GM11168 (cell line): Measurements from ENCODE around the gene MC2R.
"Not testable (repeated sequence)": the region's sequence is repeated elsewhere in the genome, so short reads cannot be mapped to it uniquely, and the experiment has no call there.

Experiments
- in situ Hi-C: fragments of 300-500 bp; cut with MboI; formaldehyde crosslinking; loops from one replicate; pipeline ENCODE4 v1.12.0; 2022; ENCODE audit warnings: low sequenced_read_pairs; ENCODE audit not compliant: unreplicated experiment

Gene MC2R

DNA sequence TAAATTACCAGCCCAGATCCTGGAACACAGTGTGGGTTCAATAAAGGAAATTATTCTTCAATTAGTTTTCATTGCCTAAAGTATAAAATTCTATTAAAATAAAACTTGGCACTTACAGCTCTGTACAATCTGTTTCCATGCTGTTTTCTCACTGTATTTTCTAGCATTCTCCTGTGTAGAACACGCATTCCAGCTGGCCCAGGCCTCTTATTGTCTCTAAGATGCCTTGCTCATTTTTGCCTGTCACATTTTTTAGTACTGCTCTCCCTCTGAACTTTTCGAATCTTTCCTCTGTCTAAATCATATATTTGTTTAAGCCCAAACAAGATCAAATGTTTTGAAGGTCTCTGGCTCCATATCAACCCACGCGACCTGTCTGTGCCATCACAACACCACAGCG lies 20.8 kb downstream of the MC2R start:
- in situ Hi-C loops, result no loop called here

DNA sequence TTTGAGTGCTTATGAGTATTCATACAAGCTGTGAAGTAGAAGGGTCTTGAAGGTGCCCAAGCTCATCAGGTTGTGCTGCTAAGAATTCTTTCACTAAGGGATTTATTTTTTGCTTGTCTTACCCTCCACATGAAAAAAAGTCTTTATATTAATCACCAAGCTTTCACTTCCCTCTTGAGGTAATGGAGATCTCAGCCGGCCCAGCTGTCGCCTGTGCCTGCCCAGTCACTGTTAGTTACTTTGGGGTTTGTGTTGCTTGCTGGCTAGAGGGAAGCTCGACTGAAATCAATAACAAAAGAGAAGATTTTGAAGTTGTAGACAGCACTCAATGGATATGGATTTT lies 21.9 kb downstream of the MC2R start:
- in situ Hi-C loops, result no loop called here

DNA sequence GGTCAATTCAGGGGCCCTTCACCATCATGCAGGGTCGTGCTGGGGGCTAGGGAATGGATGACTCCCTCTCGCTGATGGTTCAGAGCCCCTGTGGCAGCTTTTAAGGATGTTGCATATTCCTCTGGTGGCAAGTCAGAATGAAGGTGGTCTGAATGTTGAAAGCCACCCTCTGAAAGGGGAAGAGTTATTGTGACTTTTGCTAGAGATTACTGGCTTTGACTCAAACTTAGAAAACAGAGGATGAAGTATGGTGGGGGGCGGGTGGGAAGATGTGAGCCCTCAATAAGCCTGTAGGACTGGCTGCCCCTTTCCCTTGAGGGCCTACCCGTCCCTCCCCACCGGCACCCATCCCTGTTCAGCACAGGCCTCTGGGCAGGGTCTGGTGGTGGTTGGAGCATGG lies 23.2 kb downstream of the MC2R start:
- in situ Hi-C loops, result no loop called here

DNA sequence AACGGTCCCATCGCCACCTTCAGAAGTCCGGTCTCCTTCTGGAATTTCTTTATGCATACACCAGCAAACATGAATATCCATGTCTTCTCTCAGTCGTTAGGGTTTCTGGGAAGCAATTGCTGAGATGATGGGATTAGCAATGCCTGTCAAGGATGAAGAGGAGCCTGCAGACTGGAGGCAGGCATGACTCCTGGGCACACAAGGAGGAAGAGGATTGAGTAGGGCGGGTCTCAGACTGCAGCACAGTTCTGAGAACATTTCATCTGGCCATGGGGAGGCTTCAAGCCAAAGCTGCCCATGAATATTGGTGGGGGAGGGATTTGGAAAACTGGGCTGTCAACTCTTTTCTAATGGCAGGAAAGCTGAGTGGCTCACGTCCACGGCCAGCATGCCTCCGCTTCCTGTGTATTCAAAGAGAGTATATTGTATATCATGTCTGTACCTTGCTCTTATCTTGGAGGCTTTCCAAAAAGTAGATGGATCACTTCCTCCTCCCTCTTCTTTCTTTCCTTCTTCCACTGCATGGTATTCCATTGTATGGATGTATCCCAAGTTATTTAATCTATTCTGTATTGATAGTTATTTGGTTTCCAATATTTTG lies 24.5 kb downstream of the MC2R start:
- in situ Hi-C loops, result no loop called here

DNA sequence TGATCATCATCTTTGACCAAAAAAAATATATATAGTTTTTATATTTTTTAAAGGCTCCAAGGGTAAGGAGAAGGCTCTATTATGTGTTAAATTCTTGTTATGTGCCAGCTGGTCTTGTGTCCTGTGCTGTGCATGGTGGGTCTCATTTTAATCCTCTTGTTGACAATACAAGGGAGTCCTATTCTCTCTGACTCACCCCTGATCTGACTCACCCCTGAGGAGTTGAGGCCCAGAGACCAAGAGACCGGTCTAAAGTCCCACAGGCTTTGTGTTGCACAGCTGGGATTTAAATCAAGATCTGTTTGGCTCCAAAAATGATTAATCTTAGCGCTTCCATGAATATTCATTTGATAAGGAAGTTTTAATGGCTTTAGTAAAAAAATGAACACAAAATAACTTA lies 25.7 kb downstream of the MC2R start:
- in situ Hi-C loops, result no loop called here

DNA sequence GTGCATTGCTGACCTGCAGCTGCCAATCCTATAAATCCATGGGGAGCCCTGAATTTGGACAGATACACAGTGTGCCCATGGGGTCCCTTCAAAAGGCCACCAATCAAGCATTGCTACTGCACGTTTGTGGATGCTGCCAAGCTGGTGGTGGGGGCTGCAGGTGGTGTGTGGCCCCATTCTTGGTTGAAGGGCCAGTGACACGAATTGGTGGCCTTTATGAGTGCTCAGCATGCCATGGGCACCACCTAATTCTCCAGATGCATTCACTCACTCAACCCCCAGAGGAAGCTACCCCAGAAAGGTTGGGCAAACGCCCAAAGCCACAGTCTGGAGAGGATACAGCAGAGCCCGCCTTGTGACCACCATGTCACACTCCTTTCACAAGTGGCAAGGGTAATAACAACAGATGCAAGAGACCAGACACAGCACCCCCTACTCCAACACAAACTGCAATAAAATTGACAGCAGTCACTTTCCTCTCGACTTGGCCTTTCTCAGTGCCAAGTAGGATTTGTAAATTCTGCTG lies 27.1 kb downstream of the MC2R start:
- in situ Hi-C loops, result no loop called here

DNA sequence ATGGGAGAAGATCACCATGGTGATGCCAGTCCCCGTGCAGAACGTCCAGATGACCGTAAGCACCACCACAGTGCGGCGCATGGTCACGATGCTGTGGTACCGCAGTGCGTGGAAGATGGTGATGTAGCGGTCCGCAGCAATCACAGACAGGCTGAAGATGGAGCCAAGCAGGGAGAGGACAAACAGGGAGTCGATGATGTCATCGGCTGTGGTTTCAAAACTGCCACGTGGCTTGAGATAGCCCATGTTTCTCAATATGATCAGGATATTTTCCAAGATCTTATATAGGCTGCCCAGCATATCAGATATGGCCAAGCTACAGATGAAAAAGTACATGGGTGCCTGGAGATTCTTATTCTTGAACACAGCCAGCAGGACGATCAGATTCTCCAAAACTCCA lies 30.3 kb downstream of the MC2R start:
- in situ Hi-C loops, result no loop called here

DNA sequence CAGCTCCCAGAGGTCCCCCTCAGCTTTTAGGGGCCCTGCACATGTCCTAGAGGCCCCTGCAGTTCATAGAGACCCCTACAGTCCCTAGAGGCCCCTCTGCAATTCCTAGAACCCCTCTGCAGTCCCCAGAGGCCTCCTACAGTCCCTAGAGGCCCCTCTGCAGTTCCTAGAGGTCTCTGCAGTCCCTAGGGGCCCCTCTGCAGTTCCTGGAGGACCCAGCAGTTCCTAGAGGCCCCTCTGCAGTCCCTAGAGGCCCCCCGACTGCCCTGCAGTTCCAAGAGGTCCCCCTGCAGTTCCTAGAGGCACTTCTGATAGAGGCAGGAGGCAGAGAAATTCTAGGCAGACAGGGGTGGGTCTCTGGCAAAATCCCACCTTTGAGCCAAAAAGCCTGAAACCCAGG lies 35.4 kb downstream of the MC2R start:
- in situ Hi-C loops, result no loop called here

DNA sequence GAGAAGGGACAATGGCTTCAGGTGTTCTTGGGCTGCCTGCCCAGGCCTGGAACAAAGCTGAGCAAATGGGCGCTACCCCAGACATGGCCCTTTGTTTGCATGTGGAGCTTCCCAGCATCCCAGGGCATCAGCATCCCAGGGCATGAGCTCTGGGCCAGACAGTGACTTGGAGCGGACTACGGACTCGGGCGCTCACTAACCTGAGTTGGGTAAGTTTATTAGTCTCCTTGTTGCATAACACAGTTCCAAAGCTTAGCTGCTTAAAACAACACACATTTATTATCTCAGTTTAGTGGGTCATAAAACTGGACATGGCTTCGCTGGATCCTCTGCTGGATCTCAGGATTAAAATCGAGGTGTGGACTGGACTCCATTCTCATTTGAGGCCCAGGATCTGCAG lies 35.8 kb downstream of the MC2R start:
- in situ Hi-C loops, result no loop called here

DNA sequence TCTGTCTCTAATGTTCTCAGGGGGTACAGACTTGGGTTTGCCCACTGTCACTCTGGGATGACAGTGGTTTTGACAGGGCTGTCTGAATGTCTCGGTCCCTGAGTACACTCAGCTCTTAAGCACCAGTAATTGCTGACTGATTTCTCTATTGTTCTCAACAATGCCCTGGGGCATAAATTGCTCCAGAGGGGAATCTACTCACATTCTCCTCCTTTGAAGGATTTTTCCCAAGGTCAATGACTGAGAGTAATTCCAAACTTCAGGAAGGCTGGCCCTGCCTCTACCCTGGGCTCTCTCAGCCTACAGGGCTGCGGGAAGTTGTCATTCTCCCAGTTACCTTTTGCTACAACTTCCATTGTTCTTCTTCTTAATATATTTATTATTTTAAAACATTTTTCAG lies 36.5 kb downstream of the MC2R start:
- in situ Hi-C loops, result no loop called here

DNA sequence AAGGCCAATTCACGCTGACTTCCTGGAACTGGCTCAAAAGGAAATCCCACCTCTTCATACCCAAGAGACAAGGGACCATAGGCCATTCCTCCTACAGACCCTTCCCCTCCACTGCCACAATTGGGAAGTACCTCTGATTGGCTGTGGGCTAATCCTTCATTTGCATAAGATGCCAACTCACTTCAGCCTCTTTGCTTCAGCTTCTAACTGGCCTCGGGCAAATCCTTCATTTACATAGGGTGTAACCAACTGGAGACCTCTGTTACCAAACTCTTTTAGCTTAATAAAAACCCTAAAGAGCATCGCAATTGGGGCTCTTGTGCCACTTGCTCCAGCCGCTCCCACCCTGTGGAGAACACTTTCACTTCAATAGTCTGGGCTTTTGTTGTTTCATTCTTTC lies 38.2 kb downstream of the MC2R start:
- in situ Hi-C loops, result no loop called here

DNA sequence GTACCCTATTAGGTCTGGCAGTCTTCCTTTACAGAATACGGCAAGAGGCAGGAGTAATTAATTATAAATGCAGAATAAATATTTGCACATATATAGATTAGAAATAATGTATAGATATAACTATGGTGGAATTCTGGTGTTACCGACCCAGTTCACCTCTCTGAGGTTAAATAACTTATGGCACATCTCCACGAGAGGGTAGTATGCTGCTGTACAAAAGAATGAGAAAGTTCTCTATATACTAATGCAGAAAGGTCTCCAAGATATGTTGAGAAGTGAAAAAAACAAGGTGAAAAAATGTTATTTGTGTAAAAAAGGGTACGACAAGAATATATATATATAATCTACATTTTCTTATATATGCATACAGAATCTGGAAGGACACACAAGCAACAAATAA lies 40.8 kb downstream of the MC2R start:
- in situ Hi-C loops, result no loop called here

DNA sequence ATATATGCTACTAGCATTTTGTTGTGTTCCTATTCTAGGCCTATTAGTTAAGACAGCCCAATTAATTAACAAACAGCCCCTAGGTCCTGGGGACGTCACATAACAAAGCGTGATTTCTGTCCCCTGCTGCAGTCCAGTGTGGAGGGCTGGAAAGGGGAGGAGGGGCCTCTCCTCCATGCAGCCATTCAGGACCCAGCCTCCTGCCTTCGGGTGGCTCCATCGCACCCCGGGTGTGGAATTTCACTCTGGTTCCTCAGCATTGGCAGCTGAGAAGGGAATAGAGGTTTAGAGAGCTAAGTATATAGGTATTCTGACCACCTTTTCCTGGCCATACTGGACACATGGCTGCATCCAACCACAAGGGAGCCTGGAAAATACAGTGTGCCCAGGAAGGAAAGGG lies 42.4 kb downstream of the MC2R start:
- in situ Hi-C loops, result no loop called here

DNA sequence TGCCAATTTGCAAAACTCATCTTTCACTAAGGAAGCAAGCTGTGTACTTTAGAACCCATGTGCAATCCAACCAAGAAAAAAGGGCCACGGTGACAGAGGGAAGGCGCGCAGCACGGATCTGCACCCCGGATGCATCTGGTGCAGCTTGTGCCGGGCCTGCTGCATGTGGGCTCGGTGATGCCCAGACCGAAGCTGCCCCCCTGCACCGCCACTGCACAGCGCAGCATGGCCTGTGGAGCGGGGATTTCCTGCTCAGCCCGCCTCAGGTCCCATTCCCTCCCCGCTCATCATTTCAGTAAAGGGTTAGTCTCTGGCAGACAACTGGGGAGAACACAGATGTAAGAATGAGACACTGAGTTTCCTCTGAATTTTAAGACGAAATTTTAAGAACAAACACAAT lies 43.0 kb downstream of the MC2R start:
- in situ Hi-C loops, result no loop called here

DNA sequence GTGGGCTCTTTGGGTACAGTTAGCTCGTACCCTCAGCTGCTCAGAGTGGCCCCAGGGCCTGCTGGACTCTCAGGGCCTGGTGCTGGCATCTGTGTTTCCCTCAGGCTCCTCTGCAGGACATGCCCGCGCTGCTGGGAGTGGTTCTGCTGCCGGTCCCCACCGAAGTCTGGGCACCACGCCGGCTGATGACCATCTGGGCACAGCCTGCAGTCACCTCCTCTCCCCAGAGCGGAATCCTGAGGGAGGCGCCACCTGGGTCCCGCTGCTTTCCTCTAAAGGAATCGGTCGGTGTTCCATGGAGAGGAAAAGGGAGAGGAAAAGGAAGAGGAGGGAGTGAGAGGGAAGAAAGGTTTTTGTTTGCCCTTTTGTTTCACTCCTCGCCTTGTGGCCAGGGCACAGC lies 43.6 kb downstream of the MC2R start:
- in situ Hi-C loops, result no loop called here

DNA sequence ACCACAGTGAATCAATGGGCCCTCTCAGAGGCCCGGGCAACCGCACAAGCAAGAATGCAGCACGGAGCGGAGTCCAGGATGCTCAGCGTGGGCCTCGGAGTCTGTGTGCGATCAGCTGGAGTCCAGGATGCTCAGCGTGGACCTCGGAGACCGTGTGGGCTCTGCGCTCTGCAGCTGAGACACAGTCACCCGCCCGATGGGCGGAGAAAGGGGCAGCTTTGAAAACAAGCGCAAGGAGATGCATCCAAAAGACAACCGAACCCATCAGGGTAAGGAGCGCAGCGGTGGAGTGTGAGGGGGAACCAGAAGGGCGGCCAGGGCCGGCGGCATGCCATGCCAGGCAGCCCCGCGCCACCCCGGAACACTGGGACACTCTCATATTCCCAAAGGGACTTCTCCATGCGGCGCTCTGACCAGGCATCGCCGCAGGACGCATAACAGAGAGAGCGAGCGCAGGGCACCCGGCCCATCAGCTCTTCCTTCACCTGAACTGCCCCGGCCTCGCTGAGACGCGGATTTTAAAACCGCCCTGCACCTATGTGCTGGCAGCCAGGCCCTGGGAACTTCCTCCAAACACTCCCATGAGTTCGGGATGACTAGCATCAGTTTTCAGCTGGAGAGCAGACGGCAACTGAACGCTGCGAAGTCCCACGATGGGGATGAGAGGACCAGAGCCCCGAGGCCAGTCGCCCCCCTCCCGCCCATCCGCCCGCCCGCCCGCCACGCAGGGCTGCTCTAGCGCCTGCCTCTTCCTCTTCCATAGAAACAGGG lies 46.6 kb downstream of the MC2R start:
- in situ Hi-C loops, result no loop called here

DNA sequence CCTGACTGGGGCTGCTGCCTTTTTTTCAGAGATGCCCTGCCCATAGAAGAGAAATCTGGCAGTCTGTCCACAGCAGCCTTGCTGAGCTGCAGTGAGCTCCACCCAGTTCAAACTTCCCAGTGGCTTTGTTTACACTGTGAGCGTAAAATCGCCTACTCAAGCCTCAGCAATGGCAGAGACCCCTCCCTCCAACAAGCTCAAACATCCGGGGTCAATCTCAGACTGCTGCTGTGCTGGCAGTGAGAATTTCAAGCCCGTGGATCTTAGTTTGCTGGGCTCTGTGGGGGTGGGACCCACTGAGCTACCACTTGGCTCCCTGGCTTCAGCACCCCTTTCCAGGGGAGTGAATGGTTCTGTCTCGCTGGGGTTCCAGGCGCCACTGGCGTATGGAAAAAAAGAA lies 52.4 kb downstream of the MC2R start:
- in situ Hi-C loops, result not testable (repeated sequence)

DNA sequence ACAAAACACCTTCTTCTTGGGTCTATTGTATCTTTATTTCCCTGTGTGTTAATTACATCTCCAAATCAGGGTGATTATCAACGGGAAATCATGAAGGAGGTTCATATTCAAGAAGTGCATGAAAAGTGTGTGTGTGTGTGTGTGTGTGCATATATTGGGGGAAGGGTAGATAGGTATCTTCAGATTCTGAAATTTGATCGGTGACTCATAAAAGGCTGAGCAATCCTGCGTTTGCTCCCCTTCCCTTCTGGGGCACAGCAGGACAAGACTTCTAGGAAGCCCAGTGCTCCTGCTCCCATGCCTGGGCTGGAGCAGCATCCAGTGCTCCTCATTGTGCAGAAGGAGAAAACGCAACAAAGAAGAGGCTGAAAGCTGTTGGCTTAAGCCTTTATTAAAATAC lies 65.5 kb downstream of the MC2R start:
- in situ Hi-C loops, result no loop called here

DNA sequence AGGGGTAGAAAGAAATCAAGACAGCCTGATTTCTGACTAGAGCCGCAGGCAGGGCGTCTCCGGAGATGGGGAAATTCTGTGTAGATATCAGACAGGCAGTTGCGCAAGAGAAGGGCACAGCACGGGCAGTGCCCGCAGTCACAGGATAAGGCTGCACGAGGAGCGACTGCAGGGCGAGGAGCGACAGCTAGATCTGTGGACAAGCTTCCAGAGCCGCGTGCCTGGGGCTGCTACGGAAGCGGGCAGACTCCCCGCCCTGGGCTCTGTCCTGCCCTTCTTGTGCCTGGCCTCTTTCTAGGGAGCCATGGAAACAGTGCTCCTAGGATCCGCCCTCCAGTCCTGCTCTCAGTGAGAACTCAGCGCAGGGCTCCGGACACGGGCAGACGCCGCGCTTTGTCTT lies 78.8 kb downstream of the MC2R start:
- in situ Hi-C loops, result no loop called here

DNA sequence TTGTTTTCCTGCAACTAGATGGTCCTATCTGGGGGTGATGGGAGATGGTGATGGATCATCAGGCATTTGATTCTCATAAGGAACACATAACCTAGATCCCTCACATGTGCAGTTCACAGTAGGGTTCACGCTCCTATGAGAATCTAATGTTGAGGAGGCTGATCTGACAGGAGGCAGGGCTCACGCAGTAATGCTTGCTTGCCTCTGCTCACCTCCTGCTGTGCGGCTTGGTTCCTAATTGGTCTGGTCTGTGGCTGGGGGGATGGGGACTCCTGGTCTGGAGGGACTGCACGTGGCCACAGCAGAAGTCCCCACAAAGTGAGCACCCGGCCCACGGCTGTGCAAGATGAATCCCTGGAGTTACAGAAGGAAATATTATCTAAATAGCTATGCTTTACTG lies 80.1 kb downstream of the MC2R start:
- in situ Hi-C loops, result no loop called here

DNA sequence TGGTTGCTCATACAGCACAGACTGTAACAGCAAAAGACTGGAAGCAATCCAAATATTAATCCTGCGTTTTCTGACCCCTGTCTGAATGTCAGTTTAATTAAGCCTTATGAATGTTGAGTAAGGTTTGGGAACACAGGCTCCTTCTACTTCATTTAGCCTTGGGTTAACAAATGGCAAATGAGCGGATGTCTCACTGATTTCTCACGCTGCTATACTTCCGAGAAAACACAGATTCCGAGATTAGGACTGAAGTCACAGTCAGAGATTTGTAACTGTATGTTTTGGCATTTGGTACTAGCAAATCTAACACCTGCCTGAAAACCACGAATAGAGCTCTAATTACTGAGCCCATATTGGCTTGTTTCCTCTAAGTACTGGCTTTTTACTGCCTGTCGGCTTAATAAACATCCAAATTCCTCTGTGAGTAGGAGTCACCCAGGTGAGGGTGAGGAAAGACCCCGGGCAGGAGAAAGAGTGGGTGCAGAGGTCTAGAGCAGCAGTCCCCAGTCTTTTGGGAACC lies 80.8 kb downstream of the MC2R start:
- in situ Hi-C loops, result no loop called here
